ENCODE results near the gene GCN1. TPM values are rescaled to one million over a fixed set of nuclear protein-coding genes. Genes with fewer than 3 reads are reported as not detected.

Gene GCN1
- total RNA-seq, 2 experiments from 2014 or later = 86.0 to 94.3 TPM

- peak overlapping the region; percentile 49 for H3K4me3 Mint-ChIP-seq
- CTCF ChIA-PET = interaction anchor here (1.4 kb wide), 1 partner anchor 15 kb away, joined by 6 read pairs; no protein-coding TSS in a partner anchor
- H3K36me3 Mint-ChIP-seq (ENCODE audit: low read depth) = peaks cover 61% of the 10 kb centered on the region
- H3K27ac Mint-ChIP-seq = peak overlapping the region; percentile 67
- POLR2A ChIA-PET = interaction anchor here (1.0 to 6.5 kb wide), 4 partner anchors 10 to 17 kb away, joined by 4 to 70 read pairs (median 8); partner anchors contain the start of gene RAB35
- no peak for DNase-seq
- H3K4me1 Mint-ChIP-seq = peaks cover 35% of the 10 kb centered on the region
- H3K27me3 Mint-ChIP-seq = no peaks in the 10 kb centered on the region
- H3K9me3 Mint-ChIP-seq = no peaks in the 10 kb centered on the region
These were observed 92.9 kb downstream of the GCN1 start for GRCh38 chr12:120101617-120102016.

DNA sequence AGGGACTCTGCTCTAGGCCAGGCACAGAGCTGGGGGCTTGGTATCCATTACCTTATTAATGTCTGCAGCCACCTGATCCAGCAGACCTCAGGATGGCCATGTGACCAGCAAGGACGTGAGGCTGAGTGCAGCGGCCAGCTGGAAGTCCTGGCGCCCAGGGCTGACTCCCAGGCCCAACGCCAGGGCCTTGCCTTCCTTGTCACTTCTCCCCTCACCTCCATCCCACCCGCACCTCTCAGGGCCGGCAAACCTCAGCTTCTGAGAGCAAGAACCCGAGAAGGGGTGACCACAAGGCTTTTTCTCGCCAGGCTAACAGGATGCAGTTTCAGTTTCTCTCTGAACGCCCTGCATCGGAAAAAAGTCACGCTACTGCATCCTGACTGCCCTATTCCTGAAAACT is 93.3 kb downstream of the GCN1 start:
- ChIA-PET CTCF (interaction anchor here (1.4 kb wide), 1 partner anchor 14 kb away, joined by 6 read pairs; no protein-coding TSS in a partner anchor), POLR2A (interaction anchor here (0.8 to 6.5 kb wide), 8 partner anchors 10 to 111 kb away, joined by 3 to 70 read pairs (median 4); partner anchors contain the start of genes RAB35 and RPLP0)
- H3K4me1 Mint-ChIP-seq = peaks cover 34% of the 10 kb centered on the region
- H3K36me3 Mint-ChIP-seq (ENCODE audit: low read depth) = peaks cover 62% of the 10 kb centered on the region
- H3K27ac Mint-ChIP-seq = peak overlapping the region; percentile 67
- DNase-seq = peak; percentile 37
- H3K9me3 Mint-ChIP-seq = no peaks in the 10 kb centered on the region
- H3K27me3 Mint-ChIP-seq = no peaks in the 10 kb centered on the region
- H3K4me3 Mint-ChIP-seq = peak overlapping the region; percentile 49

DNA sequence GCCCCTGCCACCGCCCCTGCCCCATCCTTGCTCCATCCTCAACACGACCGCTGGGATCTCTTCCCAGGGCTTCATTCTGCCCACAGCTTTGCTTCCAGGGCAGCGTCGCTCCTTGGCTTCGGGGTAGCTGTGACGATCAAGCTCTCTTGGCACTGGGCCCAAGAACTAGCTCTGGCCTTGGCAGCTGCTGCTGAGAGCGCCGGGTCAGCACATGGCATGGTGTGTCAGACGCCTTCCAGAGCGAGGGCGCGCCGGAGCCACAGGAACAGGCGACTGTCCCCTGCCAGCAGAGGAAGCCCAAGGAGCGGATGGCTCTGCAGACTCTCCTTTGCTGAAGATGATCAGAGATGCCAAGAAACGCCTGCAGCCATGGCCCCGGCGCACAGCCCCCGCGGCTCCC is 93.9 kb downstream of the GCN1 start:
- CTCF ChIA-PET = interaction anchor here (0.7 to 1.4 kb wide), 3 partner anchors 14 to 100 kb away, joined by 3 to 6 read pairs (median 3); partner anchors contain the start of genes RAB35 and RPLP0
- H3K4me3 Mint-ChIP-seq = no peak overlapping the region

DNA sequence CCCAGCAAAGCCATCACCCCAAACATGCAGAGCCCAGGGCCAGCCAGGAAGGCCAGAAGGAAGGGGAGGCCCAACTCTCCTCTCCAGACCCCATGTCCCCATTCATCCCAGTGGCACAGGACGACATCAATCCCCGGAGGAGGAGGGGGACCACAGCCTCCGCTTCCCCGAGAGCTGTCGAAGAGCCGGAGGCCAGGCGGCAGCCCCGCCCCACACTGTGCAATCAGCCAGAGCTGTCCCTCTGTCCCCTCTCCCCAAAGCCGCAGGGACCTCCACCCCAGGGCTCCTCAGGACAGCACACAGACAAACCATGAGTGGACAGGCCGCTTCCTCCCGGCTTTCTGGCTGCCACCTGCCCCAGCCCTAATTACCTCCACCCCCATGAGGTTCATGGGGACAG is 94.8 kb downstream of the GCN1 start:
- CTCF ChIA-PET = interaction anchor here (1.0 kb wide), 1 partner anchor 101 kb away, joined by 3 read pairs; the partner anchor contains the start of gene RPLP0
- no peak overlapping the region for H3K4me3 Mint-ChIP-seq
- peaks cover 27% of the 10 kb centered on the region for H3K4me1 Mint-ChIP-seq

More for the DNA sequence above, 93.9 kb downstream of the GCN1 start:
- Mint-ChIP-seq H3K4me1 (peaks cover 31% of the 10 kb centered on the region), H3K36me3 (ENCODE audit: low read depth) (peaks cover 59% of the 10 kb centered on the region), H3K9me3 (no peaks in the 10 kb centered on the region), H3K27me3 (no peaks in the 10 kb centered on the region), H3K27ac (no peak overlapping the region)
- POLR2A ChIA-PET = interaction anchor here (0.8 to 6.5 kb wide), 8 partner anchors 9 to 110 kb away, joined by 3 to 70 read pairs (median 4); partner anchors contain the start of genes RAB35 and RPLP0
- DNase-seq = no peak

DNA sequence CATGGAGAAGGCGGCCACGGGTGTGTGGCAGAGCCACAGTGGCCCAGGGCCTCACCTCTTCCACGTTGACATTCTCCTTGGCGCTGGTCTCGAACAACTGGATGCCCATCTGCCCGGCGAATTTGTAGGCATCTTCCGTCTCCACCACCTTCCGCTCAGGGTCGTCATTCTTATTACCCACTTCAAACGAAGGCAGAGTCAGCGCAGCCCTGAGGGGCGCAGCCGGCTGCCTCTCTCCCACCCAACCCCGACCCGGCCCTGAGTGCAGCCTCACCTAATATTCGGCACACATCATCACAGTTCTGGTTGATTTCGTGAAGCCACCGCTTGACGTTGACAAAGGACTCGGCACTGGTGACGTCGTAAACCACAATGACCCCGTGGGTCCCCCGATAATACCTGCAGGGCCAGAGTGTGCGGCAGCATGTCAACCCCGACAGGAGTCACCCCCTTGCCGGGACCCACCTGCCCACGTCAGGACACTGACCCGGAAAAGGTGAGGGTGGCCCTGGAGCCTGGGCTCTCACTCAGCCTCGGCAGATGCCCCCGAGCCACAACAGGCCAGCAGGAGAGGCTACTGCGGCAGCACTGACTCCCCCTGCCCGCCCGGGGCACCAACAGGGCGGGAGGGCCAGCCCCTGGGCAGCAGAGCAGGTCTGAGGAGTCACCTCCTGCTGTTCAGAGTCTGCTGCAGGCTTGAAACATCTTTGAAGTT is 95.6 kb downstream of the GCN1 start:
- no peak overlapping the region for H3K27ac Mint-ChIP-seq
- no peaks in the 10 kb centered on the region for H3K9me3 Mint-ChIP-seq
- ChIA-PET CTCF (no interaction called here), POLR2A (interaction anchor here (1.2 kb wide), 1 partner anchor 12 kb away, joined by 3 read pairs; no protein-coding TSS in a partner anchor)
- no peak for DNase-seq
- H3K4me1 Mint-ChIP-seq = peaks cover 26% of the 10 kb centered on the region
- H3K4me3 Mint-ChIP-seq = no peak overlapping the region
- peaks cover 46% of the 10 kb centered on the region for H3K36me3 Mint-ChIP-seq (ENCODE audit: low read depth)
- no peaks in the 10 kb centered on the region for H3K27me3 Mint-ChIP-seq

More for the DNA sequence above, 94.8 kb downstream of the GCN1 start:
- Mint-ChIP-seq H3K36me3 (ENCODE audit: low read depth) (peaks cover 53% of the 10 kb centered on the region), H3K9me3 (no peaks in the 10 kb centered on the region), H3K27me3 (no peaks in the 10 kb centered on the region), H3K27ac (peak overlapping the region; percentile 2)
- no peak for DNase-seq
- POLR2A ChIA-PET = interaction anchor here (0.9 to 6.5 kb wide), 5 partner anchors 8 to 100 kb away, joined by 3 to 70 read pairs (median 4); partner anchors contain the start of gene RAB35

- Mint-ChIP-seq H3K4me3 (no peak overlapping the region), H3K9me3 (no peaks in the 10 kb centered on the region), H3K36me3 (ENCODE audit: low read depth) (peaks cover 40% of the 10 kb centered on the region), H3K4me1 (peaks cover 14% of the 10 kb centered on the region), H3K27ac (no peak overlapping the region), H3K27me3 (no peaks in the 10 kb centered on the region)
- CTCF ChIA-PET = interaction anchor here (1.0 kb wide), 1 partner anchor 14 kb away, joined by 3 read pairs; no protein-coding TSS in a partner anchor
- no peak for DNase-seq
- POLR2A ChIA-PET = interaction anchor here (1.2 to 1.4 kb wide), 2 partner anchors 9 to 195 kb away, joined by 3 to 6 read pairs; no protein-coding TSS in a partner anchor
These were observed 97.8 kb downstream of the GCN1 start for GRCh38 chr12:120096671-120097202.

DNA sequence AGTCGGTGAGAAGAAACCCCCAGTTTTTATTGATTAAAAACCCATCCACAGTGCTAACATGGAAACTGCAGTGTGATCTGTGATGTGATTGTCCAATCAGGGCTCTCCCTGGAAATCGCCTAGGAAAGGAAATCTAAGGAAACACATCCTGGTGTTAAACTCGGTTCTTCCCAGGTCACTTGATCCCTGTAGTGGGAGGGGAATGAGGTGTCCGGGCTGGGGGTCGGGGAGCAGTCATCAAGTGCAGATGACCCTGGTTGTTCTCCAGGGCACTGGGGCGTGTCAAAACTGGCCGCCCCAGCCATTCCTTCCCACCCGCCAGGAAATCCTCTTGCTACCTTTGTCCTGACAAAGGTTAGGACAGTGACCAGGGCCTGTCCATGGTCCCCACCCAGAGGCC is 98.8 kb downstream of the GCN1 start:
- H3K4me1 Mint-ChIP-seq = peaks cover 7% of the 10 kb centered on the region
- H3K4me3 Mint-ChIP-seq = no peak overlapping the region
- H3K36me3 Mint-ChIP-seq (ENCODE audit: low read depth) = peaks cover 44% of the 10 kb centered on the region
- no peak for DNase-seq
- POLR2A ChIA-PET = no interaction called here
- H3K27me3 Mint-ChIP-seq = no peaks in the 10 kb centered on the region
- no peak overlapping the region for H3K27ac Mint-ChIP-seq
- CTCF ChIA-PET = no interaction called here
- no peaks in the 10 kb centered on the region for H3K9me3 Mint-ChIP-seq

DNA sequence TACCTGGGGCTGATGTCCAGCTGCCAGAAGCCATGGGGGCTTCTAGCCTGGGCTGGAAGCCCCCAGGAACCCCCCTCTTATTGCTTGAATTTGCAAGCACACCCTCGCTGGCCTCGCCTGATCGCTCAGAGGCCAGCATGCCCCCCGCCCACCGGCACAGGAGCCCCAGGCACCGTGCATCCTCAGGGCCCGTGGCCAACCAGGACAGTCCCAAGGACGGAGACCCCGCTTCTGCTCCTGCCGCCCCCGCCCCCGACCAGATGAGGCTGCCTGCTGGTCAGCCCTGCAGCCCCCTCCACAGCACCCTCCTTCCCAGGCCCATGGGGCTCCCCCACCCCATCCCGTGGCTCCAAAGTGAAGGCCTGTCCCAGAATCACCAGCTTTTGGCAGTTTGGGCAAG is 99.2 kb downstream of the GCN1 start:
- no peak overlapping the region for H3K4me3 Mint-ChIP-seq
- no peaks in the 10 kb centered on the region for H3K9me3 Mint-ChIP-seq
- no peak overlapping the region for H3K27ac Mint-ChIP-seq
- no peaks in the 10 kb centered on the region for H3K27me3 Mint-ChIP-seq
- no peak for DNase-seq
- POLR2A ChIA-PET = interaction anchor here (1.2 kb wide), 1 partner anchor 22 kb away, joined by 3 read pairs; the partner anchor contains the start of gene RAB35
- CTCF ChIA-PET = no interaction called here
- H3K4me1 Mint-ChIP-seq = peaks cover 4% of the 10 kb centered on the region
- peaks cover 46% of the 10 kb centered on the region for H3K36me3 Mint-ChIP-seq (ENCODE audit: low read depth)

DNA sequence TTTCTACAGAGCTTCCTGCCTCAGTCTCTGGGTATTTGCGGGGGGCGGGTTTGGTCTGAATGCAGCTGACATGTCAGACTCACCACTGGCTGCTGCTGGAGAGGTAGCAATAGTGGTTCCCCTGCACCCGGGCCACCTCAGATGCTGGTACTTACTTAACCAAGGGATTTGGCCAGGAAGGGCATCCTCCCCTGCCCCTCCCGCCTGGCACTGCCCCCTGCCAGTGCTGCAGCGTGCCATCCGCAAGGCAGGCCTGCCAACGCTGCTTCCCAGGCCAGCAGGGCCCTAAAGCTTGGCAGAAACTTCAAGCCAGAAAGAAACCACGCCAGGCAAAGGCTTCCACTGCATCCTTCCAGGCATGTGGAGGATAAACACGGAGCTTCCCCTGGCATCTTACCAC is 100.0 kb downstream of the GCN1 start:
- H3K36me3 Mint-ChIP-seq (ENCODE audit: low read depth) = peaks cover 46% of the 10 kb centered on the region
- H3K27me3 Mint-ChIP-seq = no peaks in the 10 kb centered on the region
- CTCF ChIA-PET = interaction anchor here (0.6 kb wide), 1 partner anchor 1766 kb away, joined by 3 read pairs; no protein-coding TSS in a partner anchor
- H3K4me3 Mint-ChIP-seq = no peak overlapping the region
- no peak overlapping the region for H3K27ac Mint-ChIP-seq
- POLR2A ChIA-PET = interaction anchor here (1.2 kb wide), 1 partner anchor 22 kb away, joined by 3 read pairs; the partner anchor contains the start of gene RAB35
- no peak for DNase-seq
- no peaks in the 10 kb centered on the region for H3K4me1 Mint-ChIP-seq
- no peaks in the 10 kb centered on the region for H3K9me3 Mint-ChIP-seq

DNA sequence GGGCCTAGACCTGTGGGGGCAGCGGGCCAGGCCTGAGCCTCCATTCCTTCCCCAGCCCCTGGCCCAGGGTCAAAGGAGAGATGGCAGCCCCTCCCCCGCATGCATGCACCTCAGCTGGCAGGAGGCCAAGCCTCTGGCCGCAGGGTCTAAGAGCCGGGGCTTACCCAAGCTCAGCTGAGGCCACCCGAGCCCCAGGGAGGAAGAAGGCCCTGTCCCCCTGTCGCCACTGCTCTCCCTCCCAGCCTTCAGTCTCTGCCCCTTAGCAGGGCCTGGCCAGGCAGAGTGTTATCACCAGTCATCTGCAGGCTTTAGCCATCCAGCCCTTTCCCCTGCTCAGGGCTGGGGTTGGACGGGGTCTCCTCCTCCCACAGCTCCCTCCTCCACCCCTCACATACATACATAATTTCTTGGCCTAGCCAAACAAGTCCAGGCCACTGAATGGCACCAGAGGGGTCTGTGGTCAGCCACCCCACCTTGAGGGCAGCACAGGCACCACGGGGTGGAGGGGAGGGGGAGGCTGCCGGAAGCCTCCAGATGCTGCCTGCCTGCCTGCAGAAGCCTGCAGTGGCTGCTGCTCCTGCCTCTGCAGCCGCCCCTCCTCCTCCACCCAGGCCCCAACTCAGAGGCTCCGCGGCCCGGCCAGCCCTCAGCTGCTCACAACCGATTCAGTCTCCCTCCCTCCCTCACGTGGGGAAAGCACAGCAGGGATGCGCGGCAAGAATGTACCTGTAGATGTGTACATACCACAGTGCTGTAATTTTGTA is 100.7 kb downstream of the GCN1 start:
- H3K9me3 Mint-ChIP-seq = no peaks in the 10 kb centered on the region
- POLR2A ChIA-PET = interaction anchor here (1.6 kb wide), 1 partner anchor 21 kb away, joined by 5 read pairs; no protein-coding TSS in a partner anchor
- no peaks in the 10 kb centered on the region for H3K27me3 Mint-ChIP-seq

DNA sequence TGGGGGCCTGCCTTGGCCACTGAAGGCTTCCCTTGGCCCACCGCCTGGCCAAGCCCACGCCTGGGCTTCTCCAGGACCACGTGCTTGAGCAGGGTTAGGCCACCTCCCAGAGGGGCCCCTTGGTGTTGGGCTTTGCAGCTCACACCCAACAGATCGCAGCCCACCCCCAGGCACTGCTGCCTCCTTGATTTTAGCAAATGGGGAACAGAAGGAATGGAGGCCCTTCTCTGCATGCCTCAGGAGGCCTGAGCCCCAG is 101.3 kb downstream of the GCN1 start:
- ChIA-PET CTCF (interaction anchor here (0.6 kb wide), 1 partner anchor 54 kb away, joined by 3 read pairs; no protein-coding TSS in a partner anchor), POLR2A (interaction anchor here (1.6 kb wide), 1 partner anchor 22 kb away, joined by 5 read pairs; no protein-coding TSS in a partner anchor)
- Mint-ChIP-seq H3K4me3 (no peak overlapping the region), H3K27me3 (no peaks in the 10 kb centered on the region), H3K9me3 (no peaks in the 10 kb centered on the region), H3K36me3 (ENCODE audit: low read depth) (peaks cover 41% of the 10 kb centered on the region), H3K4me1 (peaks cover 5% of the 10 kb centered on the region), H3K27ac (no peak overlapping the region)
- DNase-seq = no peak

More for the DNA sequence above, 100.7 kb downstream of the GCN1 start:
- DNase-seq = no peak
- peaks cover 3% of the 10 kb centered on the region for H3K4me1 Mint-ChIP-seq
- peaks cover 46% of the 10 kb centered on the region for H3K36me3 Mint-ChIP-seq (ENCODE audit: low read depth)
- no peak overlapping the region for H3K4me3 Mint-ChIP-seq
- H3K27ac Mint-ChIP-seq = no peak overlapping the region
- CTCF ChIA-PET = no interaction called here

DNA sequence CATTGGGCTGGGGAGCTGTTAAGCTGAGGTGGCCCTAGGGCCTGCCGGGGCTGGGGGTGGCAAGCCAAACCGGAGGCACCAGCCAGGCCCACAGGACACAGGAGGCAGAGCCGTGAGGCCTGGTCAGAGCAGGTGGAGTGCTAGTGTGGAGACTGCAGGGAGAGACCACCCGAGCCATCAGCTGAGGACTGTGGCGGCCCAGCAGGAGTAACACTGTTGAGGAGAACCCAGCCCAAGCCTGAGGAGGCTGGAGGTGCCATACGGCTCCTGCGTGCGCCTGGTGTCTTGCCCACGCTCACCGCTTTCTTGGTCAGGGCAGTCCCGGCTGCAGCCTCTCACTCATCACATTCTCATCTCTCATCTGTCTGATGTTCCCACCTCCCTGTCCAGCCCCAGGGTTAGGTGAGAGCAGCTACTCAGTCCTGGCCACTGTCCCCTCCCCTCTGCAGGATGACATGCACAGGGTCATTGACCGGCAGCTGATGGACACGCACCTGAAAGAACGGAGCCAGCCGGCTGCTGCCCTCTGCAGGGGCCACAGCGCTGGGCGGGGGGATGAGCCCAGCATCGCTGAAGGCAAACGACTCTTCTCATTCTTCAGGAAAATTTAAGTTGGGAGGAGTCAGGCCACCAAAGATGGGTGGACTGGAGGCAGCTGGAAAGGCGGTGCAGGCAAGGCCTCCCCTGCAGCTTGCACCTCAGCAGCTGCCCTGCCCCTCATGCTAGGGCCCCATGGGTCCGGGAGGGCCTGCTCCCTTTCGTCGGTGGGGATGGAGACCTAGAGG is 101.8 kb downstream of the GCN1 start:
- no peak for DNase-seq
- Mint-ChIP-seq H3K4me3 (no peak overlapping the region), H3K4me1 (peaks cover 10% of the 10 kb centered on the region), H3K27ac (no peak overlapping the region), H3K36me3 (ENCODE audit: low read depth) (peaks cover 39% of the 10 kb centered on the region), H3K9me3 (no peaks in the 10 kb centered on the region), H3K27me3 (no peaks in the 10 kb centered on the region)
- ChIA-PET CTCF (interaction anchor here (0.6 kb wide), 1 partner anchor 55 kb away, joined by 3 read pairs; no protein-coding TSS in a partner anchor), POLR2A (interaction anchor here (1.3 to 1.6 kb wide), 2 partner anchors 7 to 22 kb away, joined by 4 to 5 read pairs; no protein-coding TSS in a partner anchor)
